H1 (cell line): ENCODE measurements around the gene KRT23. TPM values are rescaled to one million over a fixed set of nuclear protein-coding genes. Genes with fewer than 3 reads are reported as not detected.

Experiments used
- CHD7 ChIP-seq: fragments of 300-600 bp; sonication (generic); IDR thresholded peaks from 2 replicates; pipeline ENCODE4 v1.7.1; 2012; ENCODE audit warnings: low read length, moderate library complexity, mild to moderate bottlenecking, inconsistent platforms; ENCODE audit not compliant: insufficient replicate concordance
- HDAC2 ChIP-seq, 2 experiments: fragments of 300-600 bp in 1 of 2; sonication (generic) in 1 of 2; IDR thresholded peaks; 2 replicates each; pipeline ENCODE4 v1.6.1; 2011 to 2012; ENCODE audit warnings: low read depth in 2 of 2, low read length in 2 of 2, mild to moderate bottlenecking in 2 of 2, moderate library complexity in 2 of 2, borderline replicate concordance in 1 of 2, inconsistent platforms in 1 of 2
- KDM1A ChIP-seq: fragments of 200-600, 300-600 bp; sonication (generic); IDR thresholded peaks from 2 replicates; pipeline ENCODE4 v1.7.1; 2016; ENCODE audit warnings: mild to moderate bottlenecking, low read length, borderline replicate concordance
- SIRT6 ChIP-seq: IDR thresholded peaks from one replicate; pipeline ENCODE4 v1.7.1; 2012; ENCODE audit warnings: low read length, inconsistent platforms
- TBP ChIP-seq: IDR thresholded peaks from 2 replicates; pipeline ENCODE4 v1.6.1; 2011; ENCODE audit warnings: low read depth, low read length, improper control_type of control experiment
- polyA plus RNA-seq, 7 experiments: library from polyadenylated mRNA; depleted of rRNA in 3 of 7; stranded (reverse) in 5 of 7; unstranded in 2 of 7; fragments of >200 nt in 5 of 7; fragments of 200-250 nt in 2 of 7; gene quantifications; 1 replicate in 5 of 7; 2 replicates in 1 of 7; 4 replicates in 1 of 7; pipeline versions ENCODE4 v1.2.1 to v1.2.3, GENCODE V29; 2011 to 2013; ENCODE audit warnings: missing spikeins in 2 of 7, mixed read lengths in 2 of 7
- total RNA-seq: library from RNA; stranded (reverse); fragmentation: NEBNext Ultra II Directional; extraction: Animal tissue kit (Norgen Biotek cat#: 25700); gene quantifications from 2 replicates; pipeline ENCODE4 v1.2.1, GENCODE V29; 2021

The KRT23 gene
- total and polyA plus RNA-seq, 2 of the 8 experiments (the other 6 are each of a cell fraction or from before 2014, with no cell fraction given): not detected

- TF ChIP-seq CHD7 (no peak), TBP (no peak), HDAC2 (IDR thresholded peaks at IDR 0.05; ENCODE audit: borderline replicate concordance in 1 of 2, low read depth in 2 of 2, low read length in 2 of 2) (no peak), KDM1A (no peak), SIRT6 (no peak)
Observed at GRCh38 chr17:40951011-40951622, 13.7 kb upstream of the KRT23 start (continued).
